ENCODE data around the gene TOX2. TPM values are rescaled to one million over a fixed set of nuclear protein-coding genes. Genes with fewer than 3 reads are reported as not detected.

Gene TOX2
- total RNA-seq, 1 experiment from 2014 or later, result 1.8 TPM

DNA sequence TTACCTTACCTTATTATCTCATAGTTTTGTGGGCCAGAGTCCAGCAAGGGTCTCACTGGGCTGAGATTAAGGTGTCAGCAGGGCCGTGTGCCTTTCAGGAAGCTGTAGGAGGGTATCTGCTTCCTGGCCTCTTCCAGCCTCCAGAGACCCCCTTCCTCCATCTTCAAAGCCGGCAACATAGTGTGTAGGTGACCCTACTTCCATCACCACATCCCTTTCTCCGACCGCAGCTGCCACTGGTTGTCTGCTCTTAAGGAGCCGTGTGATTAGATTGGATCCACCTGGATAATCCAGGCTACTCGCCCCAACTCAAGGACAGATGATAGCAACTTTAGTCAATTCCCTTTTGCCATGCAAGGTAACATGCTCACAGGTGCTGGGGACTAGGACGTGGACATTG is 181.2 kb downstream of the TOX2 start:
- Histone ChIP-seq H3K4me3 (ENCODE audit: low read length) (no peak overlapping the region), H3K36me3 (ENCODE audit: low read depth, low read length) (no peaks in the 10 kb centered on the region), H3K27me3 (ENCODE audit: low read length) (no peaks in the 10 kb centered on the region), H3K9ac (ENCODE audit: low read length) (no peak overlapping the region), H3F3A (ENCODE audit: low read length, unreplicated experiment) (no peaks in the 10 kb centered on the region), H3K4me1 (ENCODE audit: insufficient read depth, low read length) (no peaks in the 10 kb centered on the region; the same call in 1 of the 2 replicates), H4K20me1 (ENCODE audit: low read length) (no peaks in the 10 kb centered on the region), H2AFZ (ENCODE audit: low read length) (no peak overlapping the region), H3K4me2 (ENCODE audit: low read length) (no peak overlapping the region), H3K9me3 (ENCODE audit: low read length) (no peaks in the 10 kb centered on the region), H3K79me2 (ENCODE audit: low read length) (no peaks in the 10 kb centered on the region), H3K27ac (ENCODE audit: low read length) (no peak overlapping the region), H3K9me2 (replicated peaks; ENCODE audit: low read length) (no peaks in the 10 kb centered on the region)
- ChIA-PET POLR2A (ENCODE audit: unreplicated experiment) (no interaction called here), CTCF (no interaction called here)
- ATAC-seq (no peak), DNase-seq (no peak)
- TF ChIP-seq, protein P1, sequence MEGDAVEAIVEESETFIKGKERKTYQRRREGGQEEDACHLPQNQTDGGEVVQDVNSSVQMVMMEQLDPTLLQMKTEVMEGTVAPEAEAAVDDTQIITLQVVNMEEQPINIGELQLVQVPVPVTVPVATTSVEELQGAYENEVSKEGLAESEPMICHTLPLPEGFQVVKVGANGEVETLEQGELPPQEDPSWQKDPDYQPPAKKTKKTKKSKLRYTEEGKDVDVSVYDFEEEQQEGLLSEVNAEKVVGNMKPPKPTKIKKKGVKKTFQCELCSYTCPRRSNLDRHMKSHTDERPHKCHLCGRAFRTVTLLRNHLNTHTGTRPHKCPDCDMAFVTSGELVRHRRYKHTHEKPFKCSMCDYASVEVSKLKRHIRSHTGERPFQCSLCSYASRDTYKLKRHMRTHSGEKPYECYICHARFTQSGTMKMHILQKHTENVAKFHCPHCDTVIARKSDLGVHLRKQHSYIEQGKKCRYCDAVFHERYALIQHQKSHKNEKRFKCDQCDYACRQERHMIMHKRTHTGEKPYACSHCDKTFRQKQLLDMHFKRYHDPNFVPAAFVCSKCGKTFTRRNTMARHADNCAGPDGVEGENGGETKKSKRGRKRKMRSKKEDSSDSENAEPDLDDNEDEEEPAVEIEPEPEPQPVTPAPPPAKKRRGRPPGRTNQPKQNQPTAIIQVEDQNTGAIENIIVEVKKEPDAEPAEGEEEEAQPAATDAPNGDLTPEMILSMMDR (conservative IDR thresholded peaks at IDR 0.05; ENCODE audit: low read depth, low read length), result no peak
- no peak for TF ChIP-seq EZH2phosphoT487 (IDR thresholded peaks at IDR 0.05; ENCODE audit: borderline replicate concordance, low read length)
- TF ChIP-seq EZH2 (IDR thresholded peaks at IDR 0.05; ENCODE audit: low read length, unreplicated experiment), result no peak
- no TSS peak for BruUV-seq (replicated peaks)
- intact Hi-C loops (cut with micrococcal nuclease), result no loop called here

DNA sequence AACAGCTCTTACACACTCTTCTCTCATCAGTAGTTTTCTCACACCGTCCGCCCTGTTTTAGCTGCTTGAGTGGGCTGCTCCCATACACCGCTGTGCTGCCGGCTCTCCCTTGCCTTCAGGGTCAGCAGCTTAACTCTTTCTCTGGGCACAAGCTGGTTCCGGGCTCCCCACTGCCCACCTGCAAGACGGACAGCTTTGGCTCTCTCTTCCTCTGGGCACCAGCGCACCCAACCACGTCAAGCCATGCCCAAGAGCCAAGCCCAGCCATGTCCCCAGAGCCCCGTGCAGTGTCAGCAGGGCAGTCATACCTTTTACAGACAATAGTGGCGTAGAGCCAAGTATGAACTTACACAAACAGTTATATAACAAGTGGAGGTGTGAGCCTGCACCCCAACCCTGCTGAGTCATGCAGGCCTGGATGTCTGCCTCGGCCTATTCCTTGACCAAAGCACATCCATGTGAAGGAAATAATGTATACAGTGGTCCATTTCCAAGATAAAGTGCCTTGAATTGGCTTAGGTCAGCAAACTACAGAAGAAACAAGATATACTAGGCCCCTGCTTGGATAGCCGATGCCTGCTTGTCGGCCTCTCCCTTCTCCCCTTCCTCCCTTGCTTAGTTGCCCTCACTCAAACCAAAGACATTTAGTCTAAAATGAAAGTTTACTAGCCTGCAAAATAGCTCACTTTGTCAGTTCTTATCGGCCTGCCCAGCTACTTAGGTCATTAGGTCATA is 183.0 kb downstream of the TOX2 start:
- POLR2A ChIA-PET (ENCODE audit: unreplicated experiment), result no interaction called here
- BruUV-seq (replicated peaks), result no TSS peak
- intact Hi-C loops (cut with micrococcal nuclease), result no loop called here
- Histone ChIP-seq H3K79me2 (ENCODE audit: low read length) (no peaks in the 10 kb centered on the region), H3K9me2 (replicated peaks; ENCODE audit: low read length) (no peaks in the 10 kb centered on the region), H3K27me3 (ENCODE audit: low read length) (no peaks in the 10 kb centered on the region), H3K4me1 (ENCODE audit: insufficient read depth, low read length) (no peaks in the 10 kb centered on the region; the same call in 1 of the 2 replicates), H2AFZ (ENCODE audit: low read length) (no peak overlapping the region), H4K20me1 (ENCODE audit: low read length) (no peaks in the 10 kb centered on the region), H3K9me3 (ENCODE audit: low read length) (no peaks in the 10 kb centered on the region), H3K4me2 (ENCODE audit: low read length) (no peak overlapping the region), H3K4me3 (ENCODE audit: low read length) (no peak overlapping the region), H3K27ac (ENCODE audit: low read length) (no peak overlapping the region), H3K36me3 (ENCODE audit: low read depth, low read length) (no peaks in the 10 kb centered on the region), H3F3A (ENCODE audit: low read length, unreplicated experiment) (no peaks in the 10 kb centered on the region), H3K9ac (ENCODE audit: low read length) (no peak overlapping the region)
- no peak; the same call in 1 of the 2 replicates for ATAC-seq
- no peak for TF ChIP-seq EZH2phosphoT487 (IDR thresholded peaks at IDR 0.05; ENCODE audit: borderline replicate concordance, low read length)
- DNase-seq, result peak; percentile 27
- CTCF ChIA-PET, result no interaction called here

DNA sequence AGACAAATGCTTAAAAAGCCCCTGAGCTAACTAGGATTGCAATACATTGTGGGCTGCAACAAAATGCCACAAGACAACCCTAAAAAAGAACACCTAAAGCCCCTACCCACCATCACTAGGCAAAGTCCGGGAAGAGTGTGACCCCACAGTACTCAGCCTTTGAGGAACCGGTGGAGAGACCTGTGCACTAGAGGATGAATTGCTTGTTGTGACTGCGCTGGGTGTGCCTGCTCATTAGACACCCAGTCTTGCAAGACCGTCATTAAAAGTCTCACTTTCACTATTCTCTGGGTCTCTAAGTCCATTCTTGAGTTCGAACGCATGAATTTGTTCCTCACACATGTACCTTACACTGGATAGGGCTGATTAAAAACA is 183.6 kb downstream of the TOX2 start:
- TF ChIP-seq, protein P1 (conservative IDR thresholded peaks at IDR 0.05; ENCODE audit: low read depth, low read length), result no peak
- no peak for TF ChIP-seq EZH2phosphoT487 (IDR thresholded peaks at IDR 0.05; ENCODE audit: borderline replicate concordance, low read length)
- TF ChIP-seq EZH2 (IDR thresholded peaks at IDR 0.05; ENCODE audit: low read length, unreplicated experiment), result no peak
- H2AFZ ChIP-seq (ENCODE audit: low read length), result no peak overlapping the region
- no peaks in the 10 kb centered on the region for H3K79me2 ChIP-seq (ENCODE audit: low read length)
- H3K27ac ChIP-seq (ENCODE audit: low read length), result no peak overlapping the region
- H3K4me2 ChIP-seq (ENCODE audit: low read length), result no peak overlapping the region
- H3K9me2 ChIP-seq (replicated peaks; ENCODE audit: low read length), result no peaks in the 10 kb centered on the region
- no peaks in the 10 kb centered on the region for H3K9me3 ChIP-seq (ENCODE audit: low read length)
- H3F3A ChIP-seq (ENCODE audit: low read length, unreplicated experiment), result no peaks in the 10 kb centered on the region
- no peaks in the 10 kb centered on the region for H4K20me1 ChIP-seq (ENCODE audit: low read length)
- ChIA-PET POLR2A (ENCODE audit: unreplicated experiment) (no interaction called here), CTCF (no interaction called here)
- DNase-seq (no peak), ATAC-seq (no peak)
- H3K4me1 ChIP-seq (ENCODE audit: insufficient read depth, low read length), result no peaks in the 10 kb centered on the region
- no TSS peak for BruUV-seq (replicated peaks)
- 0 out of 2 replicates have a peak, but pooled peaks cover under 1% of the 10 kb centered on the region for H3K27me3 ChIP-seq (ENCODE audit: low read length)
- no peak overlapping the region for H3K9ac ChIP-seq (ENCODE audit: low read length)
- H3K4me3 ChIP-seq (ENCODE audit: low read length), result no peak overlapping the region
- intact Hi-C loops (cut with micrococcal nuclease), result no loop called here
- no peaks in the 10 kb centered on the region for H3K36me3 ChIP-seq (ENCODE audit: low read depth, low read length)

Measured in PC-3 (cell line).